Adrenal gland (tissue), 12 donors: ENCODE measurements around the gene BCAP29. TPM values are rescaled to one million over a fixed set of nuclear protein-coding genes. Genes with fewer than 3 reads are reported as not detected.

ENCODE experiments used
- DNase-seq, 7 donors: peaks; one replicate each; pipeline ENCODE4 v3.0.0-alpha.2; 2019 to 2020
- H3K27ac ChIP-seq, 5 donors: fragments of 200-600 bp; sonication (generic) in 4 of 5; 1 replicate in 3 of 5; 2 replicates in 2 of 5; pipeline versions ENCODE4 v1.5.1 to v1.8.0; 2016 to 2020; ENCODE audit warnings: mild to moderate bottlenecking in 1 of 5
- H3K27me3 ChIP-seq: fragments of 200-600 bp; 2 replicates; pipeline ENCODE4 v1.8.0; 2021
- H3K36me3 ChIP-seq, 2 donors: fragments of 200-600 bp; replicated peaks in 1 of 2; 1 replicate in 1 of 2; 2 replicates in 1 of 2; pipeline versions ENCODE4 v1.5.1 to v1.8.0; 2018 to 2022
- H3K4me1 ChIP-seq, 2 donors: fragments of 200-600 bp; replicated peaks in 1 of 2; 1 replicate in 1 of 2; 2 replicates in 1 of 2; pipeline versions ENCODE4 v1.5.1 to v1.8.0; 2018 to 2021
- H3K4me3 ChIP-seq, 4 donors: fragments of 200-600 bp; sonication (generic) in 3 of 4; one replicate each; pipeline ENCODE4 v1.5.1; 2016 to 2018
- H3K9me3 ChIP-seq, 3 donors: fragments of 200-600 bp; sonication (generic) in 1 of 3; replicated peaks in 1 of 3; 1 replicate in 2 of 3; 2 replicates in 1 of 3; pipeline versions ENCODE4 v1.5.1 to v1.8.0; 2016 to 2021
- POLR2A ChIP-seq, 2 donors: fragments of 450-650 bp; IDR thresholded peaks; one replicate each; pipeline ENCODE4 v1.6.1; 2017; ENCODE audit warnings: antibody characterized with exemption in 2 of 2, mild to moderate bottlenecking in 2 of 2, moderate library complexity in 1 of 2
- WGBS, 4 donors: extraction: QIAGEN DNeasy Blood & Tissue Kit in 2 of 4; methylation state at CpG; one replicate each; pipeline versions ENCODE4 v1.1.5 to v1.1.7; 2013 to 2017; 5-methylcytosine and 5-hydroxymethylcytosine counted together
- intact Hi-C, 2 donors: fragments of 100-400 bp; cut with DNase I; formaldehyde crosslinking; loops; one replicate each; pipeline versions ENCODE4 v1.14.1 to v1.15.0; 2022 to 2023
- polyA plus RNA-seq, 3 donors: library from polyadenylated mRNA; stranded (reverse); fragments of 200-250 nt in 2 of 3; fragments of 350-450 nt in 1 of 3; fragmentation: Illumina TruSeq in 1 of 3; extraction: RNeasy Lipid Tissue Mini Kit (QIAGEN cat#74804) in 1 of 3; gene quantifications; one replicate each; pipeline ENCODE4 v1.2.3, GENCODE V29; 2013 to 2014
- total RNA-seq, 9 donors: library from RNA; depleted of rRNA in 4 of 9; stranded (reverse); fragments of >200 nt in 4 of 9; fragments of 120-200 nt in 1 of 9; fragmentation: NEBNext Ultra II Directional in 1 of 9; extraction: Animal tissue kit (Norgen Biotek cat#: 25700) in 1 of 9; gene quantifications; one replicate each; pipeline versions ENCODE4 v1.1.0 to v1.2.4, GENCODE V29; 2013 to 2023
- TF ChIP-seq, protein P1 (sequence below), 6 experiments: fragments of 450-650 bp in 4 of 6; fragments of 200-600 bp in 2 of 6; sonication (generic) in 1 of 6; IDR thresholded peaks; 1 replicate in 5 of 6; 2 replicates in 1 of 6; pipeline versions ENCODE4 v1.5.1 to v1.8.0; 2016 to 2021; ENCODE audit warnings: antibody characterized with exemption in 6 of 6, mild to moderate bottlenecking in 2 of 6, moderate library complexity in 1 of 6
- donor health status: healthy with polysubstance abuse.
- donor health status: Bipolar disorder and iron deficiency.
- donor health status: DM: yes; HTN: yes; CAD: no.
- donor health status: DM: no; HTN: no; CAD: no.
- donor health status: DM: no; HTN: no; CAD: no.
- donor health status: DM: yes; HTN: yes; CAD: no.

BCAP29 gene
- total and polyA plus RNA-seq, 12 donors = 35.0 to 158 (median 51.0) TPM

- peaks cover 0 to 20% of the 10 kb centered on the region in 2 donors for H3K4me1 ChIP-seq
- WGBS, 4 donors = 91 to 97% (median 95%) methylated on average over 3 of the region's 3 CpGs
- no peak for DNase-seq
- no peak overlapping the region for H3K4me3 ChIP-seq
- TF ChIP-seq, protein P1, sequence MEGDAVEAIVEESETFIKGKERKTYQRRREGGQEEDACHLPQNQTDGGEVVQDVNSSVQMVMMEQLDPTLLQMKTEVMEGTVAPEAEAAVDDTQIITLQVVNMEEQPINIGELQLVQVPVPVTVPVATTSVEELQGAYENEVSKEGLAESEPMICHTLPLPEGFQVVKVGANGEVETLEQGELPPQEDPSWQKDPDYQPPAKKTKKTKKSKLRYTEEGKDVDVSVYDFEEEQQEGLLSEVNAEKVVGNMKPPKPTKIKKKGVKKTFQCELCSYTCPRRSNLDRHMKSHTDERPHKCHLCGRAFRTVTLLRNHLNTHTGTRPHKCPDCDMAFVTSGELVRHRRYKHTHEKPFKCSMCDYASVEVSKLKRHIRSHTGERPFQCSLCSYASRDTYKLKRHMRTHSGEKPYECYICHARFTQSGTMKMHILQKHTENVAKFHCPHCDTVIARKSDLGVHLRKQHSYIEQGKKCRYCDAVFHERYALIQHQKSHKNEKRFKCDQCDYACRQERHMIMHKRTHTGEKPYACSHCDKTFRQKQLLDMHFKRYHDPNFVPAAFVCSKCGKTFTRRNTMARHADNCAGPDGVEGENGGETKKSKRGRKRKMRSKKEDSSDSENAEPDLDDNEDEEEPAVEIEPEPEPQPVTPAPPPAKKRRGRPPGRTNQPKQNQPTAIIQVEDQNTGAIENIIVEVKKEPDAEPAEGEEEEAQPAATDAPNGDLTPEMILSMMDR (IDR thresholded peaks at IDR 0.05) = no peak
- no peak for TF ChIP-seq POLR2A (IDR thresholded peaks at IDR 0.05)
- H3K27me3 ChIP-seq = no peaks in the 10 kb centered on the region
- H3K27ac ChIP-seq = no peak overlapping the region
- H3K36me3 ChIP-seq = no peaks in the 10 kb centered on the region
- intact Hi-C loops = no loop called here
- no peaks in the 10 kb centered on the region for H3K9me3 ChIP-seq
Measured at GRCh38 chr7:107555893-107556292, 24.2 kb upstream of the BCAP29 start.

DNA sequence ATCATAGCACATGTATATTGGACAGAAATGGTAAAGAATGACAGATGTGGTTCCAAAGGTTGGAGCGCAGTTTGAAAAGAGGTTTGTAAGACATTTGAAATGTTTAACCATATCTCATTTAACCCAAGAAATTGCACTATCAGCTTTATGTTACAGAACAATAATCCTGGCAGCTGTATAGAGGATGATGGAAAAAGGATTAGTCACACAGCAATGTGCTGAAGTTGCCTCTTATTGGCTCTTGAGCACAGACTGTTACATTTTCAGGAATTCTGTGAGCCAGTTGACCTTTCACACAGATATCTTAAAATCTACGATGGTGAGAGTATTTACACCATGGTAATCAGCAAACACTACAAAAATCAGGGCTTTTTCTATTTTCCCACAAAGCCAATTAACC, 20.2 kb upstream of the BCAP29 start:
- H3K4me3 ChIP-seq = no peak overlapping the region
- H3K9me3 ChIP-seq = no peaks in the 10 kb centered on the region
- no peak for DNase-seq
- no peaks in the 10 kb centered on the region for H3K27me3 ChIP-seq
- H3K4me1 ChIP-seq = peaks cover 0 to 32% of the 10 kb centered on the region in 2 donors
- peak overlapping the region in 1 of 5 donors; percentile 39 for H3K27ac ChIP-seq
- intact Hi-C loops = no loop called here
- 59 to 62% (median 59%) methylated on average over 2 of the region's 2 CpGs for WGBS, 4 donors
- TF ChIP-seq POLR2A (IDR thresholded peaks at IDR 0.05) = no peak
- TF ChIP-seq, protein P1 (IDR thresholded peaks at IDR 0.05) = no peak
- H3K36me3 ChIP-seq = no peaks in the 10 kb centered on the region

DNA sequence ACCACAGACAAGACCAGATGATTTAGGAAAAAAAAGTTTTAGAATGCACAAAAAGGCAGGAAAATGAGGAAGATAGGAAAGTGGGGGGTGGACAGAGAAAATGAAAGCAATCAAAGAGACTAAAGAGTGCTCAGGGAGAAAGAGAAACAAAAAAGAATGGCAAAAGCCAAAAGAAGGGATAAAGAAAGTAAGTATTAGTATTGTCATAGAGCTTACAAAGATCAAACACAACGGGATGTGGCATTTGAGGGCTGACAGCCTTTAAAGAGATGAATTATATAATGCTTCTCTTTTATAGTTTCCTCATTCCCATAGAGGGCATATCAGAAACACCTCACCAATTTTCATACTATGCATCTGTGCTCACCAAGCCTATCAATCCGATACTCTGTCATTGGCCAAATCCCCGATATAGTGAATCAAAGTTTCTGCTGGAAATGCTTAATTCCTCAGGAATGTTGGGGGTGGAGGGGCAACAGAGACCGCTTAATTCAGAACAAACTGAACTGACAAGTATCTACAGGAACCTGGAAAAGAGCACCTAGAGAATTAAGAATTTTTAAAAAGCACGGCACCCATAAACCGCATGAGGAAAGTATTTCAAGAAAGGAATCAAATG, 19.0 kb upstream of the BCAP29 start:
- DNase-seq = no peak
- 79 to 91% (median 85%) methylated on average over 6 of the region's 6 CpGs for WGBS, 4 donors
- H3K4me1 ChIP-seq = peaks cover 0 to 37% of the 10 kb centered on the region in 2 donors
- no peaks in the 10 kb centered on the region for H3K27me3 ChIP-seq
- intact Hi-C loops = no loop called here
- no peaks in the 10 kb centered on the region for H3K36me3 ChIP-seq
- no peaks in the 10 kb centered on the region for H3K9me3 ChIP-seq
- TF ChIP-seq, protein P1 (IDR thresholded peaks at IDR 0.05) = no peak
- no peak for TF ChIP-seq POLR2A (IDR thresholded peaks at IDR 0.05)
- no peak overlapping the region for H3K27ac ChIP-seq
- H3K4me3 ChIP-seq = no peak overlapping the region

GRCh38 chr7:107563081-107563774, 16.8 kb upstream of the BCAP29 start:
- no peaks in the 10 kb centered on the region for H3K36me3 ChIP-seq
- no peaks in the 10 kb centered on the region for H3K27me3 ChIP-seq
- intact Hi-C loops = no loop called here
- peak overlapping the region in 3 of 4 donors; percentile 84 to 98 (median 85) for H3K4me3 ChIP-seq
- peak overlapping the region in 4 of 5 donors; percentile 91 to 95 (median 94) for H3K27ac ChIP-seq
- no peaks in the 10 kb centered on the region for H3K9me3 ChIP-seq
- WGBS, 4 donors = 3% methylated on average over 20 to 21 of the region's 21 CpGs
- peak in 4 of 7 donors; percentile 66 to 70 (median 68) for DNase-seq
- TF ChIP-seq, protein P1 (IDR thresholded peaks at IDR 0.05) = no peak
- TF ChIP-seq POLR2A (IDR thresholded peaks at IDR 0.05) = no peak
- H3K4me1 ChIP-seq = peaks cover 0 to 37% of the 10 kb centered on the region in 2 donors
